Keratinocyte (primary cell): ENCODE data around the gene SCUBE1.

Experiments used
- EZH2 ChIP-seq: IDR thresholded peaks from one replicate; pipeline ENCODE4 v1.6.1; 2012; ENCODE audit warnings: inconsistent platforms, mild to moderate bottlenecking, low read length, moderate library complexity
- TF ChIP-seq, protein P1 (sequence below), 3 experiments: IDR thresholded peaks in 1 of 3; conservative IDR thresholded peaks in 1 of 3; optimal IDR thresholded peaks in 1 of 3; 2 replicates in 2 of 3; 3 replicates in 1 of 3; pipeline versions ENCODE3 to v1.5.1; 2011; ENCODE audit warnings: low read length in 3 of 3, mild to moderate bottlenecking in 3 of 3, moderate library complexity in 2 of 3, control low read depth in 1 of 3, inconsistent platforms in 1 of 3; ENCODE audit not compliant: insufficient read depth in 2 of 3; ENCODE audit errors: extremely low read depth in 1 of 3

DNA sequence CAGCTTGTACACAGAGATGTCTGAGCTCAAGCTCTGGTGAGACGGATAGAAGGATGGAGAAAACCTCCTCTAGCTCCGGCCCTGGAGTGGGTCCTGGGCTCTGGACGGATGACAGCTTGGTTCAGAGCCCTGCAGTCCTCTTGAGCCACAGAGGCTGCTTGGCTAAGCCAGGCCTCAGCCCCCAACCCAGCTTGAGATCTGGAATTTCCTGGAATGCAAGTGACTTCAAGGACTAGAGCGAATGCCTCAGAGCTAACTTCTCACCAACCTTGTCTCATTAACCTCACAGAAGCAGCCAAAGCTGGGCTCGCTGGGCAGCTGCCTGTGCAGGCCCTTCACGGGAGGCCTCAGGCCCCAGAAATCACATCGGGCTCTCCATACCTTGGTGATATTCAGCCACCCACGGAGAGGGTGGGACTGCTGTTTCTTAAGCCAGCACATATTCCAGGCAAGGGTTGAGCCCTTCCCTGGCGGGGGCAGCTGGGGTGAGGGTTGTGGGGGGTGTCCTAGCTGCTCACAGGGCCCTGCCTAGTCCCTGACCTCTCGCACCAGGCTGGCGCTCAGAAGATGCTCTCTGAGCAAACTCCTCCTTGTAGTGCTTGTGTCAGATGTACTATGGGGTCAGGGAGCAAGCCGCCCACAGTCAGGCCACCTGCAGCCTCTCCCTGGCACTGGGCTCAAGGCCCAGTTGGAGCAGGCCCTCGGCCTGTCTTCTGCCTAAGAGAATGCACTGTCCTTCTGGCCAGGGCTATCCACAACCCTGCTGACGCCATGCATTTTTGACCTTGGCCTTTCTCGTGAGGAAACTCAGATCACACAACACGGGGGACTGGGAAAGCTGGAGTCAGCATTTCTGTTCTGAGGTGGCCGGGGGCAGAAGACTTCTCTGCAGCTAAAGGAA is 82.6 kb downstream of the SCUBE1 start:
- TF ChIP-seq, protein P1, sequence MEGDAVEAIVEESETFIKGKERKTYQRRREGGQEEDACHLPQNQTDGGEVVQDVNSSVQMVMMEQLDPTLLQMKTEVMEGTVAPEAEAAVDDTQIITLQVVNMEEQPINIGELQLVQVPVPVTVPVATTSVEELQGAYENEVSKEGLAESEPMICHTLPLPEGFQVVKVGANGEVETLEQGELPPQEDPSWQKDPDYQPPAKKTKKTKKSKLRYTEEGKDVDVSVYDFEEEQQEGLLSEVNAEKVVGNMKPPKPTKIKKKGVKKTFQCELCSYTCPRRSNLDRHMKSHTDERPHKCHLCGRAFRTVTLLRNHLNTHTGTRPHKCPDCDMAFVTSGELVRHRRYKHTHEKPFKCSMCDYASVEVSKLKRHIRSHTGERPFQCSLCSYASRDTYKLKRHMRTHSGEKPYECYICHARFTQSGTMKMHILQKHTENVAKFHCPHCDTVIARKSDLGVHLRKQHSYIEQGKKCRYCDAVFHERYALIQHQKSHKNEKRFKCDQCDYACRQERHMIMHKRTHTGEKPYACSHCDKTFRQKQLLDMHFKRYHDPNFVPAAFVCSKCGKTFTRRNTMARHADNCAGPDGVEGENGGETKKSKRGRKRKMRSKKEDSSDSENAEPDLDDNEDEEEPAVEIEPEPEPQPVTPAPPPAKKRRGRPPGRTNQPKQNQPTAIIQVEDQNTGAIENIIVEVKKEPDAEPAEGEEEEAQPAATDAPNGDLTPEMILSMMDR (optimal IDR thresholded peaks at IDR 0.05 in 1 of 3, IDR thresholded peaks at IDR 0.05 in 1 of 3, conservative IDR thresholded peaks at IDR 0.05 in 1 of 3; ENCODE audit: extremely low read depth in 1 of 3, insufficient read depth in 2 of 3, low read length in 3 of 3) = no peak
- TF ChIP-seq EZH2 = no peak
